ENCODE results near the gene GPRC5A. TPM values are rescaled to one million over a fixed set of nuclear protein-coding genes. Genes with fewer than 3 reads are reported as not detected.
A peak's percentile ranks its signal among the peaks of the same experiment; 100 is the strongest.

The GPRC5A gene
- total and polyA plus RNA-seq, 2 experiments from 2014 or later, result 37.8 to 84.8 TPM

GRCh38 chr12:12898911-12899511, 7.6 kb downstream of the GPRC5A start:
- Histone ChIP-seq H2AFZ (no peak overlapping the region), H3K9me3 (ENCODE audit: low read depth) (no peaks in the 10 kb centered on the region)
- in situ Hi-C loops (cut with MboI), result no loop called here

GRCh38 chr12:12899530-12900380, 8.4 kb downstream of the GPRC5A start:
- TF ChIP-seq EZH2phosphoT487 (IDR thresholded peaks at IDR 0.05; ENCODE audit: insufficient read depth, low read depth) (no peak), EZH2 (IDR thresholded peaks at IDR 0.05; ENCODE audit: insufficient read depth, poor library complexity, severe bottlenecking) (no peak)
- Histone ChIP-seq H3K9me3 (ENCODE audit: low read depth) (no peaks in the 10 kb centered on the region), H3K4me2 (ENCODE audit: unreplicated experiment) (peak overlapping the region; percentile 93), H3K27ac (peak overlapping the region; percentile 93), H3K4me1 (ENCODE audit: insufficient read depth) (peaks cover 57% of the 10 kb centered on the region), H3K4me3 (peak overlapping the region; percentile 39; the same call in 1 of the 2 replicates), H2AFZ (no peak overlapping the region), H3K79me2 (ENCODE audit: insufficient read depth) (peaks cover 45% of the 10 kb centered on the region), H4K20me1 (ENCODE audit: insufficient read depth) (no peaks in the 10 kb centered on the region), H3K9me2 (ENCODE audit: insufficient read depth) (no peaks in the 10 kb centered on the region), H3K27me3 (replicated peaks; ENCODE audit: insufficient read depth) (no peaks in the 10 kb centered on the region), H3K36me3 (ENCODE audit: low read depth) (no peaks in the 10 kb centered on the region), H3K9ac (peak overlapping the region; percentile 75), H3F3A (ENCODE audit: insufficient read depth) (peaks cover 68% of the 10 kb centered on the region)
- WGBS, 2 experiments (ENCODE audit: low coverage in 1 of 2, low lambda C conversion rate in 2 of 2, missing lambda C conversion rate in 2 of 2), result 24 to 26% methylated on average over 10 of the region's 10 CpGs
- DNase-seq, result peak; percentile 98
- in situ Hi-C loops (cut with MboI), result no loop called here

More at GRCh38 chr12:12898911-12899511, 7.6 kb downstream of the GPRC5A start:
- Histone ChIP-seq H3F3A (ENCODE audit: insufficient read depth) (peaks cover 68% of the 10 kb centered on the region), H3K4me1 (ENCODE audit: insufficient read depth) (peaks cover 63% of the 10 kb centered on the region), H3K79me2 (ENCODE audit: insufficient read depth) (peaks cover 48% of the 10 kb centered on the region), H3K9me2 (ENCODE audit: insufficient read depth) (no peaks in the 10 kb centered on the region), H3K4me3 (no peak overlapping the region), H4K20me1 (ENCODE audit: insufficient read depth) (no peaks in the 10 kb centered on the region), H3K9ac (peak overlapping the region; percentile 75; the same call in 1 of the 2 replicates), H3K27ac (peak overlapping the region; percentile 93), H3K27me3 (replicated peaks; ENCODE audit: insufficient read depth) (no peaks in the 10 kb centered on the region), H3K36me3 (ENCODE audit: low read depth) (no peaks in the 10 kb centered on the region), H3K4me2 (ENCODE audit: unreplicated experiment) (peak overlapping the region; percentile 61)
- no peak for DNase-seq
- WGBS, 2 experiments (ENCODE audit: low coverage in 1 of 2, low lambda C conversion rate in 2 of 2, missing lambda C conversion rate in 2 of 2), result 91 to 93% methylated on average over 8 of the region's 8 CpGs
- no peak for TF ChIP-seq EZH2phosphoT487 (IDR thresholded peaks at IDR 0.05; ENCODE audit: insufficient read depth, low read depth)
- TF ChIP-seq EZH2 (IDR thresholded peaks at IDR 0.05; ENCODE audit: insufficient read depth, poor library complexity, severe bottlenecking), result no peak

- no peak for DNase-seq
- Histone ChIP-seq H3K4me1 (ENCODE audit: insufficient read depth) (peaks cover 50% of the 10 kb centered on the region), H3K9me2 (ENCODE audit: insufficient read depth) (no peaks in the 10 kb centered on the region), H3K9ac (peak overlapping the region; percentile 75), H3K4me3 (no peak overlapping the region), H2AFZ (no peak overlapping the region), H3K36me3 (ENCODE audit: low read depth) (no peaks in the 10 kb centered on the region; the same call in 1 of the 2 replicates), H3K79me2 (ENCODE audit: insufficient read depth) (peaks cover 44% of the 10 kb centered on the region), H3K27ac (peak overlapping the region; percentile 93), H3K27me3 (replicated peaks; ENCODE audit: insufficient read depth) (no peaks in the 10 kb centered on the region), H3K4me2 (ENCODE audit: unreplicated experiment) (peak overlapping the region; percentile 93), H3F3A (ENCODE audit: insufficient read depth) (peaks cover 61% of the 10 kb centered on the region), H4K20me1 (ENCODE audit: insufficient read depth) (no peaks in the 10 kb centered on the region), H3K9me3 (ENCODE audit: low read depth) (no peaks in the 10 kb centered on the region)
- WGBS, 2 experiments (ENCODE audit: low coverage in 1 of 2, low lambda C conversion rate in 2 of 2, missing lambda C conversion rate in 2 of 2), result 0 to 3% methylated on average over 2 of the region's 2 CpGs
- TF ChIP-seq EZH2phosphoT487 (IDR thresholded peaks at IDR 0.05; ENCODE audit: insufficient read depth, low read depth) (no peak), EZH2 (IDR thresholded peaks at IDR 0.05; ENCODE audit: insufficient read depth, poor library complexity, severe bottlenecking) (no peak)
- in situ Hi-C loops (cut with MboI), result no loop called here
Observed at GRCh38 chr12:12900786-12901157, 9.4 kb downstream of the GPRC5A start.

GRCh38 chr12:12901158-12901791, 9.9 kb downstream of the GPRC5A start:
- Histone ChIP-seq H3K27me3 (replicated peaks; ENCODE audit: insufficient read depth) (no peaks in the 10 kb centered on the region), H3K79me2 (ENCODE audit: insufficient read depth) (peaks cover 49% of the 10 kb centered on the region), H3F3A (ENCODE audit: insufficient read depth) (peaks cover 56% of the 10 kb centered on the region), H3K9ac (peak overlapping the region; percentile 75), H3K4me2 (ENCODE audit: unreplicated experiment) (peak overlapping the region; percentile 93), H3K27ac (peak overlapping the region; percentile 93), H4K20me1 (ENCODE audit: insufficient read depth) (no peaks in the 10 kb centered on the region), H3K4me1 (ENCODE audit: insufficient read depth) (peaks cover 45% of the 10 kb centered on the region), H2AFZ (no peak overlapping the region), H3K9me2 (ENCODE audit: insufficient read depth) (no peaks in the 10 kb centered on the region), H3K36me3 (ENCODE audit: low read depth) (no peaks in the 10 kb centered on the region; the same call in 1 of the 2 replicates), H3K4me3 (peak overlapping the region; percentile 51), H3K9me3 (ENCODE audit: low read depth) (no peaks in the 10 kb centered on the region)
- in situ Hi-C loops (cut with MboI), result no loop called here
- TF ChIP-seq EZH2phosphoT487 (IDR thresholded peaks at IDR 0.05; ENCODE audit: insufficient read depth, low read depth) (no peak), EZH2 (IDR thresholded peaks at IDR 0.05; ENCODE audit: insufficient read depth, poor library complexity, severe bottlenecking) (no peak)
- peak; percentile 98 for DNase-seq
- 13 to 14% methylated on average over 10 of the region's 10 CpGs for WGBS, 2 experiments (ENCODE audit: low coverage in 1 of 2, low lambda C conversion rate in 2 of 2, missing lambda C conversion rate in 2 of 2)

Measured in GM23248 (cell line).